ENCODE results near the gene SULT4A1.

SULT4A1 gene

DNA sequence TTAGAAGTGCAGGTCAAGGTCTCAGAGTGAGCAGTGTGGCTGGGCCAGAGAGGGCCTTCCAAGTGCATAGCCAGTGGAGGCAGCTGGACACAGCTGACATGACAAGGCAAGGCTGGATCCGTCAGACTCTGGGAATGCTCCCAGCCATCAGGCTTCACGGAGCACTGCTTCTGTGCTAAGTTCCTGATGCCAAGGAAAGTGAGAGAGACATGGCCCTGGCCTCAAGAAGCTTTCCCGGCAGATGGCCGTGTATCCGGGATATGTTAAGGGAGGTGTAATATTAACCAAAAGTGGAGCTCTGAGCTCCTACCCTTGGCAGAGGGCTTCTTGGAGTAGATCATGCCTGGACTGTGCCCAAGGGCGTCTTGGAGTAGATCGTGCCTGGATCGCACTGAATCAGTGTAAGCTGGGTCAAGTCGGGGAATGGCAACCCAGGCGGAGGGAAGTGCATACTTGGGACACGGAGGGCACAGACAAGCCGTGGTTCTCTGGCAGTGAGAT is 42.8 kb downstream of the SULT4A1 start:
- TF ChIP-seq PATZ1 (CRISPR knock-in tag; IDR thresholded peaks at IDR 0.05; ENCODE audit: borderline replicate concordance) (no peak), POU6F1 (CRISPR knock-in tag; IDR thresholded peaks at IDR 0.05; ENCODE audit: borderline replicate concordance, low read depth) (no peak), ISL1 (CRISPR knock-in tag; IDR thresholded peaks at IDR 0.05) (no peak), CSDC2 (CRISPR knock-in tag; IDR thresholded peaks at IDR 0.05) (no peak), ZNF70 (CRISPR knock-in tag; IDR thresholded peaks at IDR 0.05) (no peak), ZNF565 (CRISPR knock-in tag; conservative IDR thresholded peaks at IDR 0.05; ENCODE audit: low read depth) (no peak), ZC3H10 (CRISPR knock-in tag; IDR thresholded peaks at IDR 0.05) (no peak)
- ATAC-seq = no peak

- TF ChIP-seq ESRRG (CRISPR knock-in tag; IDR thresholded peaks at IDR 0.05) (no peak), TOX (CRISPR knock-in tag; IDR thresholded peaks at IDR 0.05; ENCODE audit: borderline replicate concordance) (no peak), TSHZ2 (CRISPR knock-in tag; IDR thresholded peaks at IDR 0.05) (no peak), ISL1 (CRISPR knock-in tag; IDR thresholded peaks at IDR 0.05) (no peak), ZC3H10 (CRISPR knock-in tag; IDR thresholded peaks at IDR 0.05) (no peak), ZFP30 (CRISPR knock-in tag; IDR thresholded peaks at IDR 0.05) (no peak), RARB (CRISPR knock-in tag; IDR thresholded peaks at IDR 0.05) (no peak), BACH2 (CRISPR knock-in tag; IDR thresholded peaks at IDR 0.05; ENCODE audit: borderline replicate concordance) (no peak)
- ATAC-seq = no peak
Measured at GRCh38 chr22:43818981-43819380, 43.3 kb downstream of the SULT4A1 start.

DNA sequence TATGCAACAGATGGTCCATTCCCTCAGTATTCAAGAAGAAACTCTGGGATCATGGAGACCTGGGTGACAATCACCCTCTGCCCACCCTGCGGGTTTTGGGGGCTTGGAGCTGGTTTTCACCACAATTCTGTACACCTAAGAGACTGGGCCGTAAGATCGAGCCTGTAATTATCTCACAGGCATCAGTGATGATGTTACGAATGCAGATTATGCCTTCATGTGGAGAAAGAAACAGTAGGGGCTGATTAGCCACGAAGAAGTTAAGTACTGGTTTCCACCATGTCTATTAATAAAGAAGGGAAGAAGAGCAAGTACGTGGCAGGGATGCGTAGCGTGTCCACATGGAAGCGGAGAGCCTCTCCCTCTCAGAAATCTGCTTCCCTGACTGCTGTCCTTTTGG is 44.9 kb downstream of the SULT4A1 start:
- ATAC-seq = no peak
- TF ChIP-seq POU6F1 (CRISPR knock-in tag; IDR thresholded peaks at IDR 0.05; ENCODE audit: borderline replicate concordance, low read depth) (no peak), TOX (CRISPR knock-in tag; IDR thresholded peaks at IDR 0.05; ENCODE audit: borderline replicate concordance) (no peak), SNAI2 (CRISPR knock-in tag; IDR thresholded peaks at IDR 0.05) (no peak), OSR1 (CRISPR knock-in tag; IDR thresholded peaks at IDR 0.05) (no peak), PPARA (CRISPR knock-in tag; IDR thresholded peaks at IDR 0.05; ENCODE audit: borderline replicate concordance) (no peak), GLIS3 (CRISPR knock-in tag; IDR thresholded peaks at IDR 0.05) (no peak), CSDC2 (CRISPR knock-in tag; IDR thresholded peaks at IDR 0.05) (no peak), ISL1 (CRISPR knock-in tag; IDR thresholded peaks at IDR 0.05) (no peak), ZFP30 (CRISPR knock-in tag; IDR thresholded peaks at IDR 0.05) (no peak), RARB (CRISPR knock-in tag; IDR thresholded peaks at IDR 0.05) (no peak), ZC3H10 (CRISPR knock-in tag; IDR thresholded peaks at IDR 0.05) (no peak), CSRNP3 (CRISPR knock-in tag; IDR thresholded peaks at IDR 0.05) (no peak), TCF4 (CRISPR knock-in tag; IDR thresholded peaks at IDR 0.05; ENCODE audit: borderline replicate concordance) (no peak), ZNF8 (CRISPR knock-in tag; IDR thresholded peaks at IDR 0.05) (no peak), TSHZ2 (CRISPR knock-in tag; IDR thresholded peaks at IDR 0.05) (no peak), PATZ1 (CRISPR knock-in tag; IDR thresholded peaks at IDR 0.05; ENCODE audit: borderline replicate concordance) (no peak), ZNF70 (CRISPR knock-in tag; IDR thresholded peaks at IDR 0.05) (no peak), BACH2 (CRISPR knock-in tag; IDR thresholded peaks at IDR 0.05; ENCODE audit: borderline replicate concordance) (no peak)
- TF ChIP-seq, protein P1, sequence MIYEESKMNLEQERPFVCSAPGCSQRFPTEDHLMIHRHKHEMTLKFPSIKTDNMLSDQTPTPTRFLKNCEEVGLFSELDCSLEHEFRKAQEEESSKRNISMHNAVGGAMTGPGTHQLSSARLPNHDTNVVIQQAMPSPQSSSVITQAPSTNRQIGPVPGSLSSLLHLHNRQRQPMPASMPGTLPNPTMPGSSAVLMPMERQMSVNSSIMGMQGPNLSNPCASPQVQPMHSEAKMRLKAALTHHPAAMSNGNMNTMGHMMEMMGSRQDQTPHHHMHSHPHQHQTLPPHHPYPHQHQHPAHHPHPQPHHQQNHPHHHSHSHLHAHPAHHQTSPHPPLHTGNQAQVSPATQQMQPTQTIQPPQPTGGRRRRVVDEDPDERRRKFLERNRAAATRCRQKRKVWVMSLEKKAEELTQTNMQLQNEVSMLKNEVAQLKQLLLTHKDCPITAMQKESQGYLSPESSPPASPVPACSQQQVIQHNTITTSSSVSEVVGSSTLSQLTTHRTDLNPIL (CRISPR knock-in tag; IDR thresholded peaks at IDR 0.05; ENCODE audit: low read depth) = no peak
